HFF-Myc (cell line): Measurements from ENCODE around the gene FAM151A.

Source experiments
- DNase-seq: peaks from one replicate; pipeline ENCODE4 v3.0.0-alpha.2; 2011; ENCODE audit warnings: low read depth; ENCODE audit errors: extremely low read depth
- H3K4me3 ChIP-seq: replicated peaks from 2 replicates; pipeline ENCODE4 v1.5.1; 2011; ENCODE audit warnings: low read depth, mild to moderate bottlenecking, control low read depth, low read length
- TF ChIP-seq, protein P1 (sequence below): IDR thresholded peaks from 2 replicates; pipeline ENCODE4 v1.5.1; 2012; ENCODE audit warnings: mild to moderate bottlenecking, low read depth, low read length, control low read depth; ENCODE audit errors: missing control alignments

The FAM151A gene

GRCh38 chr1:54571326-54571725 lies 52.0 kb downstream of the FAM151A start:
- DNase-seq, result no peak
- TF ChIP-seq, protein P1, sequence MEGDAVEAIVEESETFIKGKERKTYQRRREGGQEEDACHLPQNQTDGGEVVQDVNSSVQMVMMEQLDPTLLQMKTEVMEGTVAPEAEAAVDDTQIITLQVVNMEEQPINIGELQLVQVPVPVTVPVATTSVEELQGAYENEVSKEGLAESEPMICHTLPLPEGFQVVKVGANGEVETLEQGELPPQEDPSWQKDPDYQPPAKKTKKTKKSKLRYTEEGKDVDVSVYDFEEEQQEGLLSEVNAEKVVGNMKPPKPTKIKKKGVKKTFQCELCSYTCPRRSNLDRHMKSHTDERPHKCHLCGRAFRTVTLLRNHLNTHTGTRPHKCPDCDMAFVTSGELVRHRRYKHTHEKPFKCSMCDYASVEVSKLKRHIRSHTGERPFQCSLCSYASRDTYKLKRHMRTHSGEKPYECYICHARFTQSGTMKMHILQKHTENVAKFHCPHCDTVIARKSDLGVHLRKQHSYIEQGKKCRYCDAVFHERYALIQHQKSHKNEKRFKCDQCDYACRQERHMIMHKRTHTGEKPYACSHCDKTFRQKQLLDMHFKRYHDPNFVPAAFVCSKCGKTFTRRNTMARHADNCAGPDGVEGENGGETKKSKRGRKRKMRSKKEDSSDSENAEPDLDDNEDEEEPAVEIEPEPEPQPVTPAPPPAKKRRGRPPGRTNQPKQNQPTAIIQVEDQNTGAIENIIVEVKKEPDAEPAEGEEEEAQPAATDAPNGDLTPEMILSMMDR, result no peak
- H3K4me3 ChIP-seq, result no peak overlapping the region

DNA sequence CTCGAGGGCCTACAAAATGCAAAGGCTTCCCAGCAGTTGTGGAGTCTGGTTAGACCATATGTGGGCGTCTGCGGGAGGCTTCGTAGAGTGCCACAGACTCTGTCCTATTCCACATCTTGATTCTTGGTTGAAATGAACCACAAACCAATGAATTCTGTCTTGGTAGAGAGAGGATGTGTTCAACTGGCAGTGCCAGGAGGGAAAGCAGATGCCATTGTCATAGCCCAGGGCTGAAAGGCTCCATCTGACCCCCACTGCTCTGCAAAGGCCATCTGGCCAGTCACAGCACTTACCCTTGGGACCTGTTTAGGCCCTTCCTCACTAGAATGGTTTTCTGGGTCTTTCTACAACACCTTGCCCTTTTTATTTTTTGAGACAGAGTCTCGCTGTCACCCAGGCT lies 53.2 kb downstream of the FAM151A start:
- DNase-seq, result no peak
- H3K4me3 ChIP-seq, result no peak overlapping the region
- TF ChIP-seq, protein P1, result no peak

- TF ChIP-seq, protein P1, result no peak
- H3K4me3 ChIP-seq, result no peak overlapping the region
- no peak for DNase-seq
Measured at GRCh38 chr1:54569339-54569738, 54.0 kb downstream of the FAM151A start.

- DNase-seq, result no peak
- TF ChIP-seq, protein P1, result no peak
- H3K4me3 ChIP-seq, result no peak overlapping the region
Measured at GRCh38 chr1:54567961-54568360, 55.4 kb downstream of the FAM151A start.

GRCh38 chr1:54566438-54567141 lies 56.7 kb downstream of the FAM151A start:
- TF ChIP-seq, protein P1, result no peak
- no peak overlapping the region for H3K4me3 ChIP-seq
- DNase-seq, result no peak

DNA sequence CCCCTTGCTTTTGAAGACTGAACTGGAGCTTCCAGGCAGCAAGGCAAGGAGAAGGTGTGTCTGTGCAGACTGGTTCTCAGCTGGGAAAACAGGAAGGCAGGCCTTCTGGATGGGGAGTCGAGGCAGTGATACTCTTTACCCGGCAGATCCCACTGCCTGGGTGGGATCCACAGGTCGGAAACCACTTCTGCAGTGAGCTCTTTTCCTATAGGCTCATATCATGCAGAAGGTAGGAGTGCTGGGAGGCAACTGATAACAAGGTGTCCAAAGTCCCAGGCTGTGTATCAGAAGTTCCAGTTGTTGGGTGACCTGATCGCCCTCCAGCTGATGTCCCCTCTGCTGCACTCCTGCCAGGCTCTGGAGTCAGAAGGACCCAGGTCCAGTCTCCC lies 58.2 kb downstream of the FAM151A start:
- DNase-seq, result no peak
- H3K4me3 ChIP-seq, result no peak overlapping the region
- TF ChIP-seq, protein P1, result no peak
